BLaER1 (cell line): ENCODE data around the gene LRP3.
"Not testable (repeated sequence)": the region's sequence is repeated elsewhere in the genome, so short reads cannot be mapped to it uniquely, and the experiment has no call there.

ENCODE experiments used
- H3K27ac ChIP-seq: shearing (Covaris generic); formaldehyde crosslinking; 2 replicates; pipeline ENCODE4 v1.8.1; 2022
- H3K27me3 ChIP-seq: shearing (Covaris generic); formaldehyde crosslinking; 2 replicates; pipeline ENCODE4 v1.8.1; 2022
- H3K36me3 ChIP-seq: shearing (Covaris generic); formaldehyde crosslinking; 2 replicates; pipeline ENCODE4 v1.8.1; 2022
- H3K4me1 ChIP-seq: shearing (Covaris generic); formaldehyde crosslinking; 2 replicates; pipeline ENCODE4 v1.8.1; 2022
- H3K4me2 ChIP-seq: shearing (Covaris generic); formaldehyde crosslinking; 2 replicates; pipeline ENCODE4 v1.8.1; 2022
- H3K4me3 ChIP-seq: shearing (Covaris generic); formaldehyde crosslinking; 2 replicates; pipeline ENCODE4 v1.8.1; 2022
- H3K9ac ChIP-seq: shearing (Covaris generic); formaldehyde crosslinking; 2 replicates; pipeline ENCODE4 v1.8.1; 2022
- H3K9me3 ChIP-seq: shearing (Covaris generic); formaldehyde crosslinking; 2 replicates; pipeline ENCODE4 v1.8.1; 2022
- H4K20me1 ChIP-seq: shearing (Covaris generic); formaldehyde crosslinking; 2 replicates; pipeline ENCODE4 v1.8.1; 2022
- Cebpa-rat ChIP-seq: shearing (Covaris generic); IDR thresholded peaks from 2 replicates; pipeline ENCODE4 v1.8.1; 2022

LRP3 gene

DNA sequence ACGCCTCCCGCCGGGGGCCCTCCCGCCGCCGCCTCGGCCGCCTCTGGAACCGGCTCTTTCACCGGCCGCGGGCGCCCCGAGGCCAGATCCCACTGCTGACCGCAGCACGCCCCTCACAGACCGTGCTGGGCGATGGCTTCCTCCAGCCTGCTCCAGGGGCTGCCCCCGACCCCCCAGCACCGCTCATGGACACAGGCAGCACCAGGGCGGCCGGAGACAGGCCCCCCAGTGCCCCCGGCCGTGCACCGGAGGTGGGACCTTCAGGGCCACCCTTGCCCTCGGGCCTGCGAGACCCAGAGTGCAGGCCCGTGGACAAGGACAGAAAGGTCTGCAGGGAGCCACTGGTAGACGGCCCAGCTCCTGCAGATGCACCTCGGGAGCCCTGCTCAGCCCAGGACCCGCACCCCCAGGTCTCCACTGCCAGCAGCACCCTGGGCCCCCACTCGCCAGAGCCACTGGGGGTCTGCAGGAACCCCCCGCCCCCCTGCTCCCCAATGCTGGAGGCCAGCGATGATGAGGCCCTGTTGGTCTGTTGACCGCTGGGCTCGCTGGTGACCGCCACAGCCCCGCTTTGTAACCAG, 13.0 kb downstream of the LRP3 start:
- no peak for TF ChIP-seq Cebpa-rat
- Histone ChIP-seq H3K27ac (peak overlapping the region; percentile 86), H3K9ac (no peak overlapping the region), H3K36me3 (peaks cover 57% of the 10 kb centered on the region), H3K27me3 (no peaks in the 10 kb centered on the region), H3K4me1 (peaks cover 50% of the 10 kb centered on the region), H4K20me1 (peaks cover 27% of the 10 kb centered on the region), H3K4me2 (peak overlapping the region; percentile 95), H3K4me3 (no peak overlapping the region), H3K9me3 (no peaks in the 10 kb centered on the region)

- Histone ChIP-seq H3K4me2 (peak overlapping the region; percentile 95), H3K27me3 (no peaks in the 10 kb centered on the region), H4K20me1 (0 out of 2 replicates have a peak, but pooled peaks cover 19% of the 10 kb centered on the region), H3K9me3 (no peaks in the 10 kb centered on the region), H3K36me3 (peaks cover 49% of the 10 kb centered on the region), H3K4me3 (peak overlapping the region; percentile 38), H3K4me1 (peaks cover 52% of the 10 kb centered on the region), H3K9ac (peak overlapping the region; percentile 57), H3K27ac (peak overlapping the region; percentile 86)
- no peak for TF ChIP-seq Cebpa-rat
Observed at GRCh38 chr19:33207903-33208302, 13.8 kb downstream of the LRP3 start.

DNA sequence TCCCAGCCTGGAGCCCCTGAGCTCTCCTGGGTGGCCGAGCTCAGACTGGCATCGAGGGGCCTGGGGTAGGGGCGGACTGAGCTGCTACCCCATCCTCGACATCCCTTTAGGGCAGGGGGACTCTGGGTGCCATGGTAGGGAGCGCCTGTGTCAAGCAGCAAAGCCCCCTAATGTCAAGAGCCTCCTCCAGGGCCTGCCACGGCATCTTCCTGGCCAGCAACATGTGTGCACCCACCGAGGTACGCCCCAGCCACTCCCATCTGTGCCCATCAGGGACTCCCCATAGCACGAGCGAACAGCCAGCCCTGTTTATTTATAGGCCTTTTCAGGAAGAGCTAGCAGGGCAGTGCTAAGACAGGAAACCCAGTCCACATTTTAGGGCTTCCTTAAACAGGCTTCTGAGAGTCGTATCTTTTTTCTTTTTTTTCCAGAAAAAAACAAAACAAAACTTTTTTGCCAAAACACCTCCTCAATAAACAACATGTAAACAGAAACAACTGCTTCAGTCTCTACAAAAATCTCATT, 14.3 kb downstream of the LRP3 start:
- no peaks in the 10 kb centered on the region for H3K27me3 ChIP-seq
- peak overlapping the region; percentile 57 for H3K9ac ChIP-seq
- peaks cover 44% of the 10 kb centered on the region for H3K36me3 ChIP-seq
- peak overlapping the region; percentile 95 for H3K4me2 ChIP-seq
- H3K27ac ChIP-seq, result peak overlapping the region; percentile 86
- peak overlapping the region; percentile 38 for H3K4me3 ChIP-seq
- TF ChIP-seq Cebpa-rat, result no peak
- no peaks in the 10 kb centered on the region for H3K9me3 ChIP-seq
- H3K4me1 ChIP-seq, result peaks cover 52% of the 10 kb centered on the region
- H4K20me1 ChIP-seq, result 0 out of 2 replicates have a peak, but pooled peaks cover 14% of the 10 kb centered on the region

DNA sequence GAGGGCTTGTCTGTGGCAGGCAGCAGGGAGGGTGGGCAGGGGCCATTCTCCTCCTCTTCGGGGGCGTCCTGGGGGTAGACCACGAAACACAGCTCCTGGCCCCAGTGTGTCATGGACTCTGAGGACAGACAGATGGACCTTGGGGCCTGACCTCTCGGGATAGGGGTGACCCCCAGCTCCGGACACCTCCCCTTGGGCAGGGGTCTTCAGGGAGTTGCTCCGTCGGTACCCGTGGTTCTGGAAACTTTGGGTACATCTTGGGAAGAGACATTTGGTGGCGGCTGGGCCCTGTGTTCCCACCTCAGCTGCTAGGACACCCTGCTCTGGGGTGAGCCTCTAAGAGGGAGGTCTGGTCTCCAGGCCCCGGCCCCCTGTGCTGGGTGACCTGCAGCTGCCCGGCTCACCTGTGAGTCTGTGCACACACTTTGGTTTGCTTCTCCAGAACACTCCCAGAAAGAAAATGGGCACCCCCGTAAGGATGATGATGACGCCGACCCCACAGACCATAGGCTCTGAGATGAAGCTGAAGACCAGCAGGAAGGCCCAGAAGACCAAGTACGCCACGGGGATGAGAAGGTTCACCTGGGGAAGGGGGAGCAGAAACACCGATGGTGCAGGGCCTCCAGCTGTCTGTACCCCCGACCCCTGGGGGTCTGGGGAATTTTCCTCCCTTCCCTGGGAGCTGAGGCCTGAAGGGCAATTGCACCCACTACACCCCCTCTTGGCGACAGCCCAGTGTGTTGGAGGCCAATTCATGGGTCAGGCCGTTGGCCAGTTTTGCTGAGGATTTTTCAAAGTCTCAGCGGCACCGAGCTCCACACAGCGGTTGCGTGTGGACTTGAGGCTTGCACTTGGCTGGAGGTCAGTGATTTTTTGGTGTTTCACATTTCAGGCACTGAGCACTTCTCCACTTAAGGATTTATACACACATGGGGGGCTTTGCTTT, 15.0 kb downstream of the LRP3 start:
- H4K20me1 ChIP-seq, result 0 out of 2 replicates have a peak, but pooled peaks cover 8% of the 10 kb centered on the region
- peak overlapping the region; percentile 86 for H3K27ac ChIP-seq
- TF ChIP-seq Cebpa-rat, result no peak
- H3K4me2 ChIP-seq, result peak overlapping the region; percentile 95
- H3K9me3 ChIP-seq, result no peaks in the 10 kb centered on the region
- no peaks in the 10 kb centered on the region for H3K27me3 ChIP-seq
- H3K4me3 ChIP-seq, result no peak overlapping the region
- H3K36me3 ChIP-seq, result peaks cover 36% of the 10 kb centered on the region
- H3K4me1 ChIP-seq, result peaks cover 52% of the 10 kb centered on the region
- peak overlapping the region; percentile 57 for H3K9ac ChIP-seq

DNA sequence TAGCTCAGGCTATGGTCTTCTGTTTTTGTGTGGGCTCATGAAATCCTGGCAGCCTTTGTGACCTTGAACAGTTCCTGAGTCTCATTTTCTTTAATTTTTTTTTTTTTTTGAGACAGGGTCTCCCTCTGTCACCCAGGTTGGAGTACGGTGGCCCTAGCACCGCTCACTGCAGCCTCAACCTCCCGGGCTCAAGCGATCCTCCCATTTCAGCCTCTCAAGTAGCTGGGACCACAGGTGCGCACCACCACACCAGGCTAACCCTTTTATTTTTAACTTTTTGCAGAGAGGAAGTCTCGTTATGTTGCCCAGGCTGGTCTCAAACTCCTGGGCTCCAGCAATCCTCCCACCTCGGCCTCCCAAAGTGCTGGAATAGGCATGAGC, 15.7 kb downstream of the LRP3 start:
- H3K4me2 ChIP-seq, H4K20me1 ChIP-seq, H3K4me3 ChIP-seq, H3K27me3 ChIP-seq, H3K9ac ChIP-seq, H3K9me3 ChIP-seq: not testable (repeated sequence)
- Histone ChIP-seq H3K4me1 (peaks cover 52% of the 10 kb centered on the region), H3K27ac (peak overlapping the region; percentile 86; the same call in 1 of the 2 replicates), H3K36me3 (peaks cover 30% of the 10 kb centered on the region)

DNA sequence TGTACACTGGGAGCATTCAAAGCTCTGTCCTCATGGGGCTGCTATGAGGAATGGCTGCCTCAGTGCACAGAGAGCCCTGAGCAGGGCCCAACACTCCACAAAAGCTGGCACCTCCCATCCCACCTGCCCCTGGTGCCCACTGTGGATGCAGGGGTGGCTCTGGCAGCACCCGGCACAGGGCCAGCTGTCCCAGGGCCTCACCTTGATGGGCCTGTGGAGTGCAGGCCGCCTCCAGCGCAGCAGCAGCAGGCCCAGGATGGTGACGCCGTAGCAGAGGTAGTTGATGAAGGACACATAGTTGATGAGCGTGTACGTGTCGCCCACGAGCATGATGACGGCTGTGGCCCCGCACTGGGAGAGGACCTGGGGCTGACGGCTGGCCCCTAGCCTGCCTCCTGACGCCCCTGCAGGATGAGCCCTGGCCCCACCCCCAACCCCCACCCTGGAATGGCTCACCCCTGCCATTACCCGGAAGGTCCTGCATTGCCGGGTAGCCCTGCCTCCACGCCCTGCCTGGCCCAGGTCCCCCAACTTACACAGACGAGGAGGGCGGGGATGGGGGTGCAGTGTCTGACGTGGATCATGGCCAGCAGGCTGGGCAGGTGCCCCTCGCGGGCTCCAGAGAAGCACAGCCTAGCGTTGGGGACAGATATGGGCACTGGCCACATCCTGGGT, 16.3 kb downstream of the LRP3 start:
- no peak overlapping the region for H3K9ac ChIP-seq
- H3K9me3 ChIP-seq, result no peaks in the 10 kb centered on the region
- no peaks in the 10 kb centered on the region for H3K27me3 ChIP-seq
- H3K27ac ChIP-seq, result peak overlapping the region; percentile 13; the same call in 1 of the 2 replicates
- no peak overlapping the region for H3K4me3 ChIP-seq
- 0 out of 2 replicates have a peak, but pooled peaks cover under 1% of the 10 kb centered on the region for H4K20me1 ChIP-seq
- H3K4me1 ChIP-seq, result peaks cover 52% of the 10 kb centered on the region
- peaks cover 24% of the 10 kb centered on the region for H3K36me3 ChIP-seq
- TF ChIP-seq Cebpa-rat, result no peak
- H3K4me2 ChIP-seq, result no peak overlapping the region

GRCh38 chr19:33211794-33212435, 17.8 kb downstream of the LRP3 start:
- Histone ChIP-seq H3K4me3 (no peak overlapping the region), H3K27ac (no peak overlapping the region), H3K9ac (no peak overlapping the region), H3K27me3 (no peaks in the 10 kb centered on the region), H3K4me2 (0 out of 2 replicates have a peak overlapping the region, but pooled peaks have one; percentile 3), H3K4me1 (peaks cover 48% of the 10 kb centered on the region), H3K9me3 (no peaks in the 10 kb centered on the region), H3K36me3 (peaks cover 9% of the 10 kb centered on the region), H4K20me1 (no peaks in the 10 kb centered on the region)
- TF ChIP-seq Cebpa-rat, result no peak

GRCh38 chr19:33212436-33213172, 18.5 kb downstream of the LRP3 start:
- no peak for TF ChIP-seq Cebpa-rat
- no peaks in the 10 kb centered on the region for H3K27me3 ChIP-seq

More at GRCh38 chr19:33212436-33213172, 18.5 kb downstream of the LRP3 start:
- no peak overlapping the region for H3K27ac ChIP-seq
- 0 out of 2 replicates have a peak, but pooled peaks cover 4% of the 10 kb centered on the region for H3K36me3 ChIP-seq
- peaks cover 42% of the 10 kb centered on the region for H3K4me1 ChIP-seq
- no peak overlapping the region for H3K4me2 ChIP-seq
- H4K20me1 ChIP-seq, result no peaks in the 10 kb centered on the region
- H3K9ac ChIP-seq, result no peak overlapping the region
- H3K4me3 ChIP-seq, result no peak overlapping the region
- H3K9me3 ChIP-seq, result no peaks in the 10 kb centered on the region
